H9 (cell line): ENCODE measurements around the gene ZNF483. TPM values are rescaled to one million over a fixed set of nuclear protein-coding genes. Genes with fewer than 3 reads are reported as not detected.

Experiments
- DNase-seq: peaks from one replicate; pipeline ENCODE4 v3.0.0-alpha.2; 2017
- H2AFZ ChIP-seq: one replicate; pipeline ENCODE4 v1.6.1; 2013; ENCODE audit warnings: mild to moderate bottlenecking, low read length, control low read depth, moderate library complexity
- H2AK5ac ChIP-seq: 2 replicates; pipeline ENCODE4 v1.6.1; 2013; ENCODE audit warnings: low read length, control low read depth, mixed read lengths; ENCODE audit not compliant: insufficient read length
- H2BK120ac ChIP-seq: one replicate; pipeline ENCODE4 v1.6.1; 2013; ENCODE audit warnings: low read depth, mild to moderate bottlenecking, low read length, control low read depth, inconsistent platforms; ENCODE audit not compliant: poor library complexity, severe bottlenecking
- H2BK12ac ChIP-seq: 2 replicates; pipeline ENCODE4 v1.6.1; 2013; ENCODE audit warnings: low read length, control low read depth, mixed read lengths, low read depth; ENCODE audit not compliant: insufficient read length
- H2BK15ac ChIP-seq: 2 replicates; pipeline ENCODE4 v1.6.1; 2013; ENCODE audit warnings: low read depth, low read length, control low read depth
- H2BK20ac ChIP-seq: one replicate; pipeline ENCODE4 v1.6.1; 2013; ENCODE audit warnings: low read depth, mild to moderate bottlenecking, low read length, control low read depth, inconsistent platforms; ENCODE audit not compliant: poor library complexity, severe bottlenecking
- H2BK5ac ChIP-seq: 2 replicates; pipeline ENCODE4 v1.6.1; 2013; ENCODE audit warnings: low read length, control low read depth, mixed read lengths; ENCODE audit not compliant: insufficient read length
- H3K14ac ChIP-seq: 2 replicates; pipeline ENCODE4 v1.6.1; 2013; ENCODE audit warnings: low read length, control low read depth; ENCODE audit not compliant: insufficient read depth
- H3K18ac ChIP-seq: 2 replicates; pipeline ENCODE4 v1.6.1; 2013; ENCODE audit warnings: low read depth, mild to moderate bottlenecking, mixed read lengths, low read length, control low read depth; ENCODE audit not compliant: insufficient read length
- H3K23ac ChIP-seq: 2 replicates; pipeline ENCODE4 v1.6.1; 2013; ENCODE audit warnings: low read length, control low read depth, mixed read lengths, low read depth; ENCODE audit not compliant: insufficient read length
- H3K23me2 ChIP-seq: 2 replicates; pipeline ENCODE4 v1.6.1; 2013; ENCODE audit warnings: low read depth, mild to moderate bottlenecking, mixed read lengths, low read length, control low read depth; ENCODE audit not compliant: insufficient read length, poor library complexity, severe bottlenecking
- H3K27ac ChIP-seq: 2 replicates; pipeline ENCODE4 v1.5.1; 2013; ENCODE audit warnings: low read length, control low read depth, mixed read lengths, low read depth; ENCODE audit not compliant: insufficient read length
- H3K27me3 ChIP-seq: 2 replicates; pipeline ENCODE4 v1.6.1; 2013; ENCODE audit warnings: low read length, control low read depth, inconsistent platforms; ENCODE audit not compliant: insufficient read depth
- H3K4ac ChIP-seq: 2 replicates; pipeline ENCODE4 v1.6.1; 2013; ENCODE audit warnings: low read depth, mild to moderate bottlenecking, control low read depth, inconsistent platforms, low read length, moderate library complexity
- H3K4me1 ChIP-seq: 2 replicates; pipeline ENCODE4 v1.6.1; 2013; ENCODE audit warnings: low read length, control low read depth, inconsistent platforms; ENCODE audit not compliant: insufficient read depth
- H3K4me2 ChIP-seq: 2 replicates; pipeline ENCODE4 v1.6.1; 2013; ENCODE audit warnings: low read length, control low read depth, mixed read lengths; ENCODE audit not compliant: insufficient read length, insufficient read depth
- H3K56ac ChIP-seq: 2 replicates; pipeline ENCODE4 v1.6.1; 2013; ENCODE audit warnings: low read depth, mild to moderate bottlenecking, mixed read lengths, low read length, control low read depth; ENCODE audit not compliant: insufficient read length
- H3K79me1 ChIP-seq: 2 replicates; pipeline ENCODE4 v1.6.1; 2013; ENCODE audit warnings: low read depth, mild to moderate bottlenecking, moderate library complexity, low read length, control low read depth, inconsistent platforms; ENCODE audit not compliant: insufficient read depth, poor library complexity, severe bottlenecking
- H3K79me2 ChIP-seq: 2 replicates; pipeline ENCODE4 v1.6.1; 2013; ENCODE audit warnings: low read length, control low read depth, inconsistent platforms; ENCODE audit not compliant: insufficient read depth
- H3K9ac ChIP-seq: 2 replicates; pipeline ENCODE4 v1.6.1; 2013; ENCODE audit warnings: low read length, control low read depth, mixed read lengths; ENCODE audit not compliant: insufficient read length; ENCODE audit errors: extremely low read depth
- H3K9me3 ChIP-seq: one replicate; pipeline ENCODE4 v1.6.1; 2013; ENCODE audit warnings: low read depth, low read length, inconsistent platforms; ENCODE audit not compliant: control insufficient read depth
- H3T11ph ChIP-seq: one replicate; pipeline ENCODE4 v1.6.1; 2013; ENCODE audit warnings: mild to moderate bottlenecking, low read length, control low read depth, inconsistent platforms
- H4K20me1 ChIP-seq: one replicate; pipeline ENCODE4 v1.6.1; 2013; ENCODE audit not compliant: control insufficient read depth, insufficient read length, insufficient read depth
- H4K5ac ChIP-seq: 2 replicates; pipeline ENCODE4 v1.6.1; 2013; ENCODE audit warnings: low read depth, mild to moderate bottlenecking, mixed read lengths, low read length, control low read depth; ENCODE audit not compliant: insufficient read length
- H4K8ac ChIP-seq: replicated peaks from 2 replicates; pipeline ENCODE4 v1.6.1; 2013; ENCODE audit warnings: low read length, control low read depth, mixed read lengths, low read depth; ENCODE audit not compliant: insufficient read length
- H4K91ac ChIP-seq: 2 replicates; pipeline ENCODE4 v1.6.1; 2013; ENCODE audit warnings: low read depth, mild to moderate bottlenecking, moderate library complexity, mixed read lengths, low read length, control low read depth; ENCODE audit not compliant: insufficient read length
- H3K27ac Mint-ChIP-seq, 3 experiments: 2 replicates in 2 of 3; 3 replicates in 1 of 3; pipeline ENCODE4 v1.8.0; 2020 to 2021; ENCODE audit warnings: mixed read lengths in 3 of 3, mild to moderate bottlenecking in 1 of 3, moderate library complexity in 1 of 3
- H3K27me3 Mint-ChIP-seq: 2 replicates; pipeline ENCODE4 v1.8.0; 2021; ENCODE audit warnings: low read depth, mild to moderate bottlenecking, moderate library complexity, mixed read lengths
- H3K36me3 Mint-ChIP-seq, 3 experiments: 2 replicates in 2 of 3; 3 replicates in 1 of 3; pipeline ENCODE4 v1.8.0; 2020 to 2021; ENCODE audit warnings: low read depth in 3 of 3, mixed read lengths in 3 of 3; ENCODE audit not compliant: insufficient read depth in 1 of 3
- H3K4me1 Mint-ChIP-seq, 2 experiments: 2 replicates each; pipeline ENCODE4 v1.8.0; 2020; ENCODE audit warnings: mixed read lengths in 2 of 2
- H3K4me3 Mint-ChIP-seq, 2 experiments: 2 replicates in 1 of 2; 3 replicates in 1 of 2; pipeline ENCODE4 v1.8.0; 2020 to 2021; ENCODE audit warnings: mild to moderate bottlenecking in 2 of 2, mixed read lengths in 2 of 2, moderate library complexity in 1 of 2
- H3K9me3 Mint-ChIP-seq, 2 experiments: 2 replicates in 1 of 2; 3 replicates in 1 of 2; pipeline ENCODE4 v1.8.0; 2020; ENCODE audit warnings: mild to moderate bottlenecking in 2 of 2, mixed read lengths in 2 of 2, moderate library complexity in 1 of 2
- WGBS: extraction: QIAGEN DNeasy Blood & Tissue Kit; methylation state at CpG from one replicate; pipeline ENCODE4 v1.1.7; 2013; ENCODE audit warnings: missing lambda C conversion rate, low lambda C conversion rate, mixed read lengths; ENCODE audit not compliant: insufficient read length; ENCODE audit errors: extremely low coverage; 5-methylcytosine and 5-hydroxymethylcytosine counted together
- long read RNA-seq: library from polyadenylated mRNA; unstranded; transcript quantifications from one replicate; pipeline ENCODE4 v2.0.0, GENCODE V29; 2020
- total RNA-seq: library from RNA; stranded (reverse); gene quantifications from 2 replicates; pipeline ENCODE4 v1.2.1, GENCODE V29; 2021
- TF ChIP-seq, protein P1 (sequence below): fragments of 200-600 bp; sonication (generic); conservative IDR thresholded peaks from 3 replicates; pipeline ENCODE4 v1.8.0; 2021; ENCODE audit warnings: antibody characterized with exemption, mild to moderate bottlenecking

The ZNF483 gene
- 46.8 and 48.1 TPM in 2 replicates for total RNA-seq
- long read RNA-seq, transcript ZNF483-201 (6 exons, 3,655 nt) = major isoform, 13 of 49 reads
- long read RNA-seq, partial matches to known transcripts = 1 of 49 reads
- long read RNA-seq, other reads (novel, unspliced or antisense) = 27 of 49 reads

DNA sequence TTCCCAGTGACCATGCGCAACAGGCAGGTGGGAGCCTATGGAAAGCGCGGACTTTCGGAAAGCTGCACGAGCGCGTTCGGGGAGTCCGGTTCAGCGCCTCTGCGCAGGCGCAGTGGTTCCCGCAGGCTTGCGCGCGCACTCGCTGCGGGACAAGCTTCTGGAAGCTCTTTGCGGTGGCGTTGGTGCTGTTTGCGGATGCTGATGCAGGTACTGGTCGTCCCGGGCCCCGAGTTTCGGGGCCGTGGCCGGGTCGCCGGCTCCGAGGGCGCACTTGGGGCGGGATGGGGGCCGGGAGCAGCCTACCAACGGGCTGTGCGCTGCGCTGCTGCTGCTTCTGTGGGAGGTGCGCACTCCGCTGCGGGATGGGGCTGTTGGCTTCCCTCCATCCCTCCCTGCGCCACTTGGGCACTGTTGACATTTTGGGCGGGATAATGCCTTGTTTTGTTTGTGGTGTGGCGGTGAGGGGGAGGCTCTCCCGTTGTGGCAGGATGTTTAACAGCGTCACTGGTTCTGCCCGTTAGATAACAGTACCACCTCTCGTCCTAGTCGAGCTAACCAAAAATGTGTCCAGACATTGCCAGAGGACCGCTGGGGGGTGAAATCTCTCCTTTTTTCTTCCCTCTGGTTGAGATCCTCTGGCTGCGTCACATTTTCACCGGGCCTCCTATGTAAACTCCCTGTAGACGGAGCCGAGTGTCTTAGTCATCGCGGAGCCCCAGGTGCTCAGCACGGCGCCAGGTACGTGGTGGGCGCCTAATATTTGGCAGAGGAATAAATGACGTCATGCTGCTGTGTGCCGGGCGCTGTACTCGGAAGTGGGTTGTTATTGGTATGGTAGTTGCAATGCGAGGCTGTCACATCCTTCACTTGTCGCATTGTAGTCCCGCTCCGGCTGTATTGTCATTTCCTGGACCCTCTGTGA lies at the start of gene ZNF483:
Gene ZNF483 (plus strand): TSS at position 124 of the 922 bp plus-strand sequence. CDS start 2,217 bp downstream, outside the sequence.
- peak within 1 kb of the TSS; percentile 83 for H3K9ac ChIP-seq
- H3K4me1 ChIP-seq = peaks cover 8% of the 10 kb centered on the region; the same call in 1 of the 2 replicates
- no peaks in the 10 kb centered on the region for H3K27me3 ChIP-seq
- H3K27me3 Mint-ChIP-seq = peaks cover 8% of the 10 kb centered on the region
- H4K20me1 ChIP-seq = no peaks in the 10 kb centered on the region
- H2AFZ ChIP-seq = no peak within 1 kb of the TSS
- H3K23me2 ChIP-seq = peaks cover 12% of the 10 kb centered on the region
- H2BK12ac ChIP-seq = no peak within 1 kb of the TSS
- no peak within 1 kb of the TSS for H2BK15ac ChIP-seq
- H3K4me3 Mint-ChIP-seq = peak within 1 kb of the TSS; percentile 92 to 95
- no peak within 1 kb of the TSS for H2BK120ac ChIP-seq
- no peak within 1 kb of the TSS for H3K27ac ChIP-seq
- peak; percentile 93 for DNase-seq
- H3K36me3 Mint-ChIP-seq = peaks cover 8 to 16% (median 15%) of the 10 kb centered on the region in 3 experiments
- H3K23ac ChIP-seq = no peak within 1 kb of the TSS
- H4K5ac ChIP-seq = no peak within 1 kb of the TSS
- H3T11ph ChIP-seq = no peak within 1 kb of the TSS
- H3K27ac Mint-ChIP-seq = peak within 1 kb of the TSS in 2 of 3 experiments; percentile 94 to 97; a peak in 6 of 7 replicates
- H3K14ac ChIP-seq = peak within 1 kb of the TSS; percentile 55
- H4K91ac ChIP-seq = no peak within 1 kb of the TSS
- peaks cover 15% of the 10 kb centered on the region; the same call in 1 of the 2 replicates for H3K79me2 ChIP-seq
- no peak within 1 kb of the TSS for H3K56ac ChIP-seq
- H3K18ac ChIP-seq = peak within 1 kb of the TSS; percentile 59
- peaks cover 5% of the 10 kb centered on the region for H3K79me1 ChIP-seq
- H3K9me3 ChIP-seq = no peaks in the 10 kb centered on the region
- H3K9me3 Mint-ChIP-seq = no peaks in the 10 kb centered on the region; a peak in 1 of 5 replicates
- no peak within 1 kb of the TSS for H4K8ac ChIP-seq
- H3K4me1 Mint-ChIP-seq = peaks cover 40 to 45% of the 10 kb centered on the region in 2 experiments
- TF ChIP-seq, protein P1, sequence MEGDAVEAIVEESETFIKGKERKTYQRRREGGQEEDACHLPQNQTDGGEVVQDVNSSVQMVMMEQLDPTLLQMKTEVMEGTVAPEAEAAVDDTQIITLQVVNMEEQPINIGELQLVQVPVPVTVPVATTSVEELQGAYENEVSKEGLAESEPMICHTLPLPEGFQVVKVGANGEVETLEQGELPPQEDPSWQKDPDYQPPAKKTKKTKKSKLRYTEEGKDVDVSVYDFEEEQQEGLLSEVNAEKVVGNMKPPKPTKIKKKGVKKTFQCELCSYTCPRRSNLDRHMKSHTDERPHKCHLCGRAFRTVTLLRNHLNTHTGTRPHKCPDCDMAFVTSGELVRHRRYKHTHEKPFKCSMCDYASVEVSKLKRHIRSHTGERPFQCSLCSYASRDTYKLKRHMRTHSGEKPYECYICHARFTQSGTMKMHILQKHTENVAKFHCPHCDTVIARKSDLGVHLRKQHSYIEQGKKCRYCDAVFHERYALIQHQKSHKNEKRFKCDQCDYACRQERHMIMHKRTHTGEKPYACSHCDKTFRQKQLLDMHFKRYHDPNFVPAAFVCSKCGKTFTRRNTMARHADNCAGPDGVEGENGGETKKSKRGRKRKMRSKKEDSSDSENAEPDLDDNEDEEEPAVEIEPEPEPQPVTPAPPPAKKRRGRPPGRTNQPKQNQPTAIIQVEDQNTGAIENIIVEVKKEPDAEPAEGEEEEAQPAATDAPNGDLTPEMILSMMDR = no peak
- no CpG with 5 or more reads among the region's 66 CpGs for WGBS
- H2BK5ac ChIP-seq = no peak within 1 kb of the TSS
- H2BK20ac ChIP-seq = no peak within 1 kb of the TSS
- peak within 1 kb of the TSS; percentile 90 for H3K4me2 ChIP-seq
- no peak within 1 kb of the TSS for H3K4ac ChIP-seq
- no peak within 1 kb of the TSS for H2AK5ac ChIP-seq
